ENCODE data around the gene VPS33A. TPM values are rescaled to one million over a fixed set of nuclear protein-coding genes. Genes with fewer than 3 reads are reported as not detected.
A peak's percentile ranks its signal among the peaks of the same experiment; 100 is the strongest.
"Not testable (repeated sequence)": the region's sequence is repeated elsewhere in the genome, so short reads cannot be mapped to it uniquely, and the experiment has no call there.

Gene VPS33A
- total and polyA plus RNA-seq, 2 donors from 2014 or later = 11.1 to 20.1 TPM

GRCh38 chr12:122205053-122205925 is 61.0 kb downstream of the VPS33A start:
- no peaks in the 10 kb centered on the region for H3K9me3 ChIP-seq (ENCODE audit: control insufficient read depth in 2 of 3, insufficient read depth in 1 of 3, low read length in 3 of 3)
- no peak overlapping the region for H3K27ac ChIP-seq (ENCODE audit: low read depth in 2 of 2, low read length in 2 of 2)
- H3K36me3 ChIP-seq (ENCODE audit: control insufficient read depth in 2 of 3, insufficient read depth in 3 of 3, low read length in 3 of 3) = peaks cover 0 to 17% (median 14%) of the 10 kb centered on the region in 3 donors
- peaks cover 0 to 5% (median 0%) of the 10 kb centered on the region in 3 donors for H3K4me1 ChIP-seq (ENCODE audit: control insufficient read depth in 2 of 3, insufficient read depth in 2 of 3, low read depth in 1 of 3, low read length in 3 of 3)
- H3K27me3 ChIP-seq (ENCODE audit: control insufficient read depth, insufficient read depth, low read length) = peaks cover 4% of the 10 kb centered on the region
- no peak for DNase-seq
- H3K9ac ChIP-seq (ENCODE audit: low read length in 3 of 3) = no peak overlapping the region
- FAIRE-seq = no peak
- H3K4me3 ChIP-seq (ENCODE audit: low read length in 3 of 3) = no peak overlapping the region
- no peak for TF ChIP-seq CTCF (IDR thresholded peaks at IDR 0.05; ENCODE audit: borderline replicate concordance, extremely low read depth, insufficient read depth)
- intact Hi-C loops (cut with DNase I) = no loop called here

DNA sequence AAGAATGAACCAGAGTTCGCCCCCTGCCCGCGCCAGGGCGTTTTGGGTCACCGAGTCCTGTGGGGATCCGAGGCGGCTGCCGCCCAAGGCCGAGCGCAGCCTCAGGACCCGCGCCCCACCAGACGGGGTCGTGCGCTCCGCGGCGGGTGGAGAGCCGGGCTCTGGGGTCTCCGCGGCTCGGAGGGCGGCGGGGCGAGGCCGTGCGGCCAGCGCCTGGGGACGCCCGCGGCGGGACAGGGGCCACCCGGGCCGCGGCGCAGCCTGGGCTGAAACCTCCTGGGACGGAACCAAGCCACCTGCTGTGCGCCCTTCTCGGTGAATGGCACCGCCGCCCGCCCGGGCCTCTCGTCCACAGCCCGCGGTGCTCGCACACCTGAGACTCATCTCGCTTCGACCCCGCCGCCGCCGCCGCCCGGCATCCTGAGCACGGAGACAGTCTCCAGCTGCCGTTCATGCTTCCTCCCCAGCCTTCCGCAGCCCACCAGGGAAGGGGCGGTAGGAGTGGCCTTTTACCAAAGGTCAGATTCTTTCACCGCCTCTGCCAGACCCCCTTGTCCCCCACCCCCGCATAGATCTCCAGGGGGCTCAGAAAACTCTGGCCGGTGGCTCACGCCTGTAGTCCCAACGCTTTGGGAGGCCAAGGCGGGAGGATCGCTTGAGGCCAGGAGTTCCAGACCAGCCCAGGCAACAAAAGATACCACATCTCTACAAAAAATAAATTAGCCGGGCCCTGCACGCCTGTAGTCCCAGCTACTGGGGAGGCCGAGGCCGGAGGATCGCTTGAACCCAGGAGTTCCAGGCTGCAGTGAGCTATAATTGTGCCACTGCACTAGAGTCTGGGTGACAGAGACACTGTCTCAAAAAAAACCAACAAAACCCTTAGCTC is 61.9 kb downstream of the VPS33A start:
- peaks cover 0 to 11% (median 9%) of the 10 kb centered on the region in 3 donors for H3K36me3 ChIP-seq (ENCODE audit: control insufficient read depth in 2 of 3, insufficient read depth in 3 of 3, low read length in 3 of 3)
- FAIRE-seq = no peak
- no peak for TF ChIP-seq CTCF (IDR thresholded peaks at IDR 0.05; ENCODE audit: borderline replicate concordance, extremely low read depth, insufficient read depth)
- no peak overlapping the region for H3K27ac ChIP-seq (ENCODE audit: low read depth in 2 of 2, low read length in 2 of 2)
- intact Hi-C loops (cut with DNase I) = no loop called here
- H3K4me3 ChIP-seq (ENCODE audit: low read length in 3 of 3) = no peak overlapping the region
- peaks cover 4% of the 10 kb centered on the region for H3K27me3 ChIP-seq (ENCODE audit: control insufficient read depth, insufficient read depth, low read length)
- H3K9ac ChIP-seq (ENCODE audit: low read length in 3 of 3) = no peak overlapping the region
- peaks cover 0 to 7% (median 0%) of the 10 kb centered on the region in 3 donors for H3K4me1 ChIP-seq (ENCODE audit: control insufficient read depth in 2 of 3, insufficient read depth in 2 of 3, low read depth in 1 of 3, low read length in 3 of 3)
- no peaks in the 10 kb centered on the region for H3K9me3 ChIP-seq (ENCODE audit: control insufficient read depth in 2 of 3, insufficient read depth in 1 of 3, low read length in 3 of 3)
- DNase-seq = peak in 2 of 5 donors; percentile 37 to 71

DNA sequence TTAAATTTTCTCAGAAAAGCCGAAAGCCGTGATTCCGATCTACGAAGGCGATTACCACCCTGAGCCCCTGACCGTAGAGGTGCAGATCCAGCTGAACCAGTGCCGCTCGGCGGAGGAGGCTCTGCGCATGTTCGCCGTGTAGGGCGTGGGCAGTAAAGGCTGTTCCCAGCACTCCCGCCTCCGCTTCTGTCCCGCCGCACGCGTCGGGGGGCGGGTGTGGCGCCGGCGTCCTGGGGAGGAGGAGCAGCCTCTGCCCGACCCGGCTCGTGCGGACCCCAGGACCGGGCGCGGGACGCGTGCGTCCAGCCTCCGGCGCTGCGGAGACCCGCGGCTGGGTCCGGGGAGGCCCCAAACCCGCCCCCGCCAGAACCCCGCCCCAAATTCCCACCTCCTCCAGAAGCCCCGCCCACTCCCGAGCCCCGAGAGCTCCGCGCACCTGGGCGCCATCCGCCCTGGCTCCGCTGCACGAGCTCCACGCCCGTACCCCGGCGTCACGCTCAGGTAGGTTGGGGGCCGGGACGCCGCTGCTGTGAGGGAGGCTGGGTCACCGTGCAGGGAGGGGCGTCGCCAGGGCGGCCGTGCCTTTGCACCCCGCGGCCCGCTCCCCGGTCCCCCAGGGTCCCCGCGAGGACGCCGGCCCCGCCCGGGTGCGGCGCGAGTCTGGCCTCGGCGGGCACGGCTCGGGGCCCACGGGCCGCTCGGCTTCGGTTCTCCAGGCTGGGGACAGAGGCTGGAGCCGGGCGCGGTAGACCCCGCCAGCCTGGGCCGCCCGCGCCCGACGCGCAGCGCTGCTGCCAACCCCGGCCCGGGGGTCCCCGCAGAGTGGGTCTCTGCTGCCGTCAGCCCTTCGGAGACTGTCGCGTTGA is 62.8 kb downstream of the VPS33A start, which contains the start of gene B3GNT4:
TSS of gene B3GNT4 (plus strand) at position 409 of the 866 bp plus-strand sequence. CDS start 910 bp downstream, outside the sequence.
- Histone ChIP-seq H3K4me3 (ENCODE audit: low read length in 3 of 3) (peak within 1 kb of the TSS; percentile 48 to 74 (median 66)), H3K36me3 (ENCODE audit: control insufficient read depth in 2 of 3, insufficient read depth in 3 of 3, low read length in 3 of 3) (peaks cover 0 to 9% (median 9%) of the 10 kb centered on the region in 3 donors), H3K4me1 (ENCODE audit: control insufficient read depth in 2 of 3, insufficient read depth in 2 of 3, low read depth in 1 of 3, low read length in 3 of 3) (peaks cover 0 to 7% (median 0%) of the 10 kb centered on the region in 3 donors), H3K9me3 (ENCODE audit: control insufficient read depth in 2 of 3, insufficient read depth in 1 of 3, low read length in 3 of 3) (no peaks in the 10 kb centered on the region), H3K27me3 (ENCODE audit: control insufficient read depth, insufficient read depth, low read length) (peaks cover 4% of the 10 kb centered on the region), H3K27ac (ENCODE audit: low read depth in 2 of 2, low read length in 2 of 2) (no peak within 1 kb of the TSS), H3K9ac (ENCODE audit: low read length in 3 of 3) (no peak within 1 kb of the TSS)
- intact Hi-C loops (cut with DNase I) = no loop called here
- DNase-seq (peak; percentile 56 to 87 (median 79)), FAIRE-seq (no peak)
- no peak for TF ChIP-seq CTCF (IDR thresholded peaks at IDR 0.05; ENCODE audit: borderline replicate concordance, extremely low read depth, insufficient read depth)

DNA sequence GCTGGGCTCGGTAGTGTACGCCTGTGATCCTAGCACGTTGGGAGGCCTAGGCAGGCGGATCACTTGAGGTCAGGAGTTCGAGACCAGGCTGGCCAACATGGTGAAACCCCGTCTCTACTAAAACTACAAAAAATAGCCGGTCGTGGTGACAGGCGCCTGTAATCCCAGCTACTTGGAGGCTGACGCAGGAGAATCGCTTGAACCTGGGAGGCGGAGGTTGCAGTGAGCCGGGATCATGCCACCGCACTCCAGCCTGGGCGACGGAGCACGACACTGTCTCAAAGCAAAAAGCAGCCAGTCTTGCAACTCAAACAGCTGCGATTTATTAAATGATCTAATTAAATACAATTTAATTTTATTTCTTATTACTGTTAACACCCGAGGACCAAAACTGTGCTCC is 63.5 kb downstream of the VPS33A start:
- peak in 1 of 5 donors; percentile 32 for DNase-seq
- H3K4me1 ChIP-seq (ENCODE audit: control insufficient read depth in 2 of 3, insufficient read depth in 2 of 3, low read depth in 1 of 3, low read length in 3 of 3); H3K9ac ChIP-seq (ENCODE audit: low read length in 3 of 3); H3K27me3 ChIP-seq (ENCODE audit: control insufficient read depth, insufficient read depth, low read length); FAIRE-seq; intact Hi-C loops (cut with DNase I); H3K27ac ChIP-seq (ENCODE audit: low read depth in 2 of 2, low read length in 2 of 2); H3K36me3 ChIP-seq (ENCODE audit: control insufficient read depth in 2 of 3, insufficient read depth in 3 of 3, low read length in 3 of 3); H3K9me3 ChIP-seq (ENCODE audit: control insufficient read depth in 2 of 3, insufficient read depth in 1 of 3, low read length in 3 of 3): not testable (repeated sequence)
- H3K4me3 ChIP-seq (ENCODE audit: low read length in 3 of 3) = peak overlapping the region in 2 of 3 donors; percentile 66 to 74

All from kidney (tissue), 14 donors.